HG03354 (cell line): Measurements from ENCODE around the gene TTC19.
"Not testable (repeated sequence)": the region's sequence is repeated elsewhere in the genome, so short reads cannot be mapped to it uniquely, and the experiment has no call there.

Source experiments
- ATAC-seq: cut with Tn5 transposase; IDR thresholded peaks from one replicate; pipeline ENCODE4 v1.9.1; 2021; ENCODE audit warnings: mild to moderate bottlenecking; ENCODE audit not compliant: unreplicated experiment, poor library complexity, severe bottlenecking

TTC19 gene

GRCh38 chr17:15971882-15972281, 27.7 kb upstream of the TTC19 start:
- no peak for ATAC-seq

GRCh38 chr17:15972497-15972951, 27.1 kb upstream of the TTC19 start:
- no peak for ATAC-seq

- no peak for ATAC-seq
Observed at GRCh38 chr17:15973016-15973415, 26.6 kb upstream of the TTC19 start.

GRCh38 chr17:15973834-15974233, 25.8 kb upstream of the TTC19 start:
- ATAC-seq: no peak

GRCh38 chr17:15977894-15978293, 21.7 kb upstream of the TTC19 start:
- ATAC-seq: no peak

- ATAC-seq: no peak
Observed at GRCh38 chr17:15978606-15979005, 21.0 kb upstream of the TTC19 start.

- ATAC-seq: not testable (repeated sequence)
Observed at GRCh38 chr17:15979013-15979412, 20.6 kb upstream of the TTC19 start.

GRCh38 chr17:15981208-15981607, 18.4 kb upstream of the TTC19 start:
- peak; percentile 84 for ATAC-seq

GRCh38 chr17:15981646-15982580, 17.7 kb upstream of the TTC19 start:
- ATAC-seq: no peak

GRCh38 chr17:15996322-15996721, 3.3 kb upstream of the TTC19 start:
- ATAC-seq: no peak

- no peak for ATAC-seq
Observed at GRCh38 chr17:15998031-15998562, 1.5 kb upstream of the TTC19 start.

- ATAC-seq: peak; percentile 50
Observed at GRCh38 chr17:15999974-16000827, 577 bp downstream of the TTC19 start.

- no peak for ATAC-seq
Observed at GRCh38 chr17:16001226-16001897, 1.7 kb downstream of the TTC19 start.

- ATAC-seq: no peak
Observed at GRCh38 chr17:16002708-16003260, 3.2 kb downstream of the TTC19 start.

- ATAC-seq: no peak
Observed at GRCh38 chr17:16003841-16004240, 4.2 kb downstream of the TTC19 start.

- ATAC-seq: no peak
Observed at GRCh38 chr17:16005636-16006035, 6.0 kb downstream of the TTC19 start.

GRCh38 chr17:16007439-16007838, 7.8 kb downstream of the TTC19 start:
- no peak for ATAC-seq

- no peak for ATAC-seq
Observed at GRCh38 chr17:16013943-16014407, 14.4 kb downstream of the TTC19 start.

GRCh38 chr17:16019347-16019746, 19.7 kb downstream of the TTC19 start:
- no peak for ATAC-seq
